HG03575 (cell line): Measurements from ENCODE around the gene CD70.
"Not testable (repeated sequence)": the region's sequence is repeated elsewhere in the genome, so short reads cannot be mapped to it uniquely, and the experiment has no call there.

Source experiments
- ATAC-seq: cut with Tn5 transposase; IDR thresholded peaks from one replicate; pipeline ENCODE4 v1.9.1; 2021; ENCODE audit not compliant: unreplicated experiment, insufficient number of reproducible peaks, low FRiP score; ENCODE audit errors: extremely low read depth

Gene CD70

DNA sequence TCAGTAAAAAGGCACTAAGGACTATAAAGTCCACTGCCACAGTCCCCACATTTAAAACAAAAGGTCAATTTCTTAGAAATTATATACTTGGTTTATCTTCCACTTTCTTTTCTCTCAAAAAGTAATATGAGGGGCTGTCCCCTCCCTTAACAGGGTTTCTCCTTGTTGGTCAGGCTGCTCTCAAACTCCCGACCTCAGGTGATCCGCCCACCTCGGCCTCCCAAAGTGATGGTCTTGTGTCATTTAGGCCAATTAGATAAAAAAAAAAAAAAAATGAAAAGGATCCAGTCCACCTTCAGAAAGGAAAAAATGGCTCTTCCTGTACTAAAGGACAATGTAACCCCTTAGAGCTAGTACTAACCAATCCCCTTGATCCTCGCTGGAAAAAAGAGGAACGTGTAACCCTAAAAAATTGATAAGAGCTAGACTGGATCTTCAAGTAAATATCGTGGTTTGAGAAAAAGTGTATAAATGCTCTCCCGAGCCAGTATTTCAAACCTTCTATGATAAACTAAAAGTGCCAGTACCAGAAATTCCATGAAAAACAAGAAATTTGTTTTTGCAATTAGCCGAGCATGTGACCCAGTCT is 9.0 kb upstream of the CD70 start:
- no peak for ATAC-seq

DNA sequence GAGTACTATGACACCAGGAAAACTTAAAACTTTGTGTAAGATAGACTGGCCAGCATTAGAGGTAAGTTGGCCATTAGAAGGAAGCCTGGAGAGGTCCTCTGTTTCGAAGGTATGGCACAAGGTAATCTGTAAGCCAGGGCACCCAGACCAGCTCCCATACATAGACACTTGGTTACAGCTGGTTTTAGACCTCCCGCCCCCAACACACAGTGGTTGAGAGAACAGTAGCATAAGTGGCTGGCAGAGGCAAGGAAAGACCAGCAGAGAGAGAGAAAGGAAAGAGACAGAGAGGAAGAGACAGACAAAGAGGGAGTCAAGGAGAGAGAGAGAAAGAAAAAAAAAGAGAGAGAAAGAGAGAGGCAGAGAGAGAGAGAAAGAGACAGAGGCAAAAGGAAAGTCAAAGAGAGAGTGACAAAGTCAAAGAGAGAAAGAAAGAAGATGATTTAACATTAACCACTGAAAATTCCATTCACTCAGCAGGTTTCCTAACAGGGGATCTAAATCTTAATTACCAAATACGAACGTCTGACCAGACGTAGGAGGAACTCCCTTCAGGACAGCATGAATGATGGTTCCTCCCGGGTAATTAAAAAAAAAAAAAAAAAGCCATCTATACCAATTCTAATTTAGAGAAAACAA is 7.4 kb upstream of the CD70 start:
- ATAC-seq: not testable (repeated sequence)

DNA sequence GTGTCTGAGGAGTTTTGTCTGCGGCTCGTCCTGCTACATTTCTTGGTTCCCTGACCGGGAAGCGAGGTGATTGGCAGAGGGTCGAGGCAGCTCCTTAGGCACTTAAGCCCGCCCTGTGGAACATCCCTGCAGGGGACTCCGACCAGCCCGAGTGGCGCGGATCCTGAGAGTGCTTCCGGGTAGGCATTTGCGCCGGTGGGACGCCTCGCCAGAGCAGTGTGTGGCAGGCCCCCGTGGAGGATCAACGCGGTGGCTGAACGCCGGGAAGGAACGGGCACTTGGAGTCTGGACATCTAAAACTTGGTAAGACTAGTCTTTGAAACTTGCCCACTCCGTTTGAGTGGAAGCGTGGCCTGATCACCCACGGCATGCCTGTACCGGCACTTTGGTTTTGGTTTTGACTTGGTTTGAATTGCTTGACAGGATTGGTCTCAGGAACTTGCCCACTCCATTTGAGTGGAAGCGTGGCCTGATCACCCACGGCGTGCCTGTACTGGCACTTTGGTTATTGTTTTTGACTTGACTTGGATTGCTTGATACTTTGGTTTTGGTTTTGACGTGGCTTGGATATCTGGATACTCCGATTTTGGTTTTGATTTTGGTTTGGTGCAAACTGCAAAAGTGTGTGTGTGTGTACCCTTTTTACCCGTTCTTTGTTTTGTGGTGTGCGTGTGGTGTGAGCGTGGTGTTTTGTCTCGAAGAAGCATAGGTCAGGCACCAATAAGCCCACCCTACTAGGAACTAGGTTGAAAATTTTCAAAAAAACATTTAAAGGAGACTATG is 6.7 kb upstream of the CD70 start:
- not testable (repeated sequence) for ATAC-seq

DNA sequence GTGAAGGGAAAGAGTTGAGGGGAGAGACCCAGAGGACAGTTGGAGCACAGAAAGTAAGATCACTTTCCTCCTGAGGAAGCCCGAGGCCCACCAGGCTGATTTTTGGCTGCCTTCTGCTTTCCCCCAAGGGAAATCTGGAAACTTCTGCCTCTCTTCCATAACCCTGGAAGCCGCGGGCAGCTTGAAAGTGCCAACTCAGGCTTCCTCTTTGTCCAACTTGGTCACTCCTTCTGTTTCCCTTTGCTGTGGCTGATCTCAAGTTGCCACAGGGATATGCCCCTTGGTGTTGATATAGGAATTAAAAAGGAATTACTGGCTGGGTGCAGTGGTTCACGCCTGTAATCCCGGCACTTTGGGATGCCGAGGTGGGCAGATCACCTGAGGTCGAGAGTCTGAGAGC is 5.7 kb upstream of the CD70 start:
- ATAC-seq: no peak

DNA sequence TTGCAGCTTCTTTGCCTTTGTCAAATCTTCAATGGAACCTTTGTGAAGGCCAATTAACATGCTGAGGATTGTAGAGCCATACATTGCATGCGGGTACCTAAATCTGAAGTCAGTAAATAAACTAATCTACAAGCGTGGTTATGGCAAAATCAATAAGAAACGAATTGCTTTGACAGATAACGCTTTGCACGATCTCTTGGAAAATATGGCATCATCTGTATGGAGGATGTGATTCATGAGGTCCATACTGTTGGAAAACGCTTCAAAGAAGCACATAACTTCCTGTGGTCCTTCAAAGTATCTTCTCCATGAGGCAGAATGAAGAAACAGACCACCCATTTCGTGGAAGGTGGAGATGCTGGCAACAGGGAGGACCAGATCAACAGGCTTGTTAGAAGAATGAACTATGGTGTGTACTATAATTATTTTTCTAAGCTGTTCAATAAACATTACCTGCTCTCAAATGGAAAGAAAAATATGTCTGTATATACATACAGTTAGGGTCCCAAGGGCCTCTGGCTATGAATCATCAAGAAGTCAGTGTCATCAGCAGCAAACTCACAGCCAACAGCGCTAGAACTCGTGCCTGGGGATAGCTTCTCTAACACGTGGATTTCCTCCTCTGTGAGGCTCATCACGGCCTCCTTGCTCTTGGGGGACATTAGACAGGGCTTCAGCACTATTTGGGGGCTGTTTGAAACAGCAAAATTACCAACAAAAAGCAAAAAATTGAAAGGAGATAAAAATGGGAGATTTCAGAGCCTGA is 2.9 kb upstream of the CD70 start:
- no peak for ATAC-seq

DNA sequence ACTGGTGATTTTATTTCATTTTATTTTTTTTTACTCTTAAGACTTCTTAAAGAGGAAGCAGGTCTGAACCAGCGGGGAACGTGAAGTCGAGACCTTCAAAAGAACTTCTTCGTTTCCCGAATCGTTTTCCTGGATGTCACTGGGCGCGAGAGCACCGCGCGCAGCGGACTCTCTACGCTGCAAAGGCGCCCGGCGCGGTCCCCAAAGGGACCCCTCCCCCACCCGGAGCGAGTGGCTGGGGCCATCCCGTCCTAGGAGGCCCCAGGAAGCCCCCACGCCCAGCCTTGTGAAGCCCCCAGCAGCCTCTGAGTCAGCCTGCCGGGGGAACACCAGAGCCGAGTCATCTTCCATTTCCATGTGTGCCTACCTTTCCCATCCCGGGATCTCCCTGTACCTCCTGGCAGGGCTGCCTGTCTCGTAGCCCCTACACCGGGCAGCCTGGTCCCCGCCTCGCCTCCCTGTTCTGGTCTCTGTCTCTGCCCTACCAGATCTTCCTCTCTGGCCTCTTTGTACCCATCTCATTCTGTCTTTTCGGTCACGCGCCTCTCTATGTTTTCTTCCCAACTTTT is 608 bp downstream of the CD70 start:
- no peak for ATAC-seq

DNA sequence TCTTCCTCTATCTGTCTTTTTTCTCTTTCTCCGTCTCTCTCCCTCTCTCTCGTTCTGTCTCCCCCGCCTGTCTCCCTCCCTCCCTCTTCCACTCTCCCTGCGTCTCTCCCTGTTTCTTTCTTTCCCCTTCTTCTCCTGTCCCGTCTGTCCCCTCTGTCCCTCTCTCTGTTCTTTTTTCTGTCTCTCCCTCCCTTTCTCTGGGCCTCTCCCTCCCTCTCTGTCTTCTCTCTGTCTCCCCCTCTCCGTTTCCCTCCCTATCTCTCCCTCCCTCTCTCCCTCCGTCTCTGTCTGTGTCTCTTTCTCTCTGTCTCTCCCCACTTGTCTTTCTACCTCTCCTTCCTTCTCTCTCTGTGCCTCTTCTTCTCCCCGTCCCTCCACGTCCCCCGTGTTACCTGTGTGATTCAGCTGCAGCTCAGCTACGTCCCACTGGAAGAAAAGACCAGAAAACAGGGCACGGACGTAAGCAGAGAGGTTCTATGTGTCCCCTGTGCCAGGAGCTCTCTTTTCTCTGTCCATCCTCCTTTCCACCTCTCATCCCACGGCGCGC is 1.2 kb downstream of the CD70 start:
- ATAC-seq: no peak

DNA sequence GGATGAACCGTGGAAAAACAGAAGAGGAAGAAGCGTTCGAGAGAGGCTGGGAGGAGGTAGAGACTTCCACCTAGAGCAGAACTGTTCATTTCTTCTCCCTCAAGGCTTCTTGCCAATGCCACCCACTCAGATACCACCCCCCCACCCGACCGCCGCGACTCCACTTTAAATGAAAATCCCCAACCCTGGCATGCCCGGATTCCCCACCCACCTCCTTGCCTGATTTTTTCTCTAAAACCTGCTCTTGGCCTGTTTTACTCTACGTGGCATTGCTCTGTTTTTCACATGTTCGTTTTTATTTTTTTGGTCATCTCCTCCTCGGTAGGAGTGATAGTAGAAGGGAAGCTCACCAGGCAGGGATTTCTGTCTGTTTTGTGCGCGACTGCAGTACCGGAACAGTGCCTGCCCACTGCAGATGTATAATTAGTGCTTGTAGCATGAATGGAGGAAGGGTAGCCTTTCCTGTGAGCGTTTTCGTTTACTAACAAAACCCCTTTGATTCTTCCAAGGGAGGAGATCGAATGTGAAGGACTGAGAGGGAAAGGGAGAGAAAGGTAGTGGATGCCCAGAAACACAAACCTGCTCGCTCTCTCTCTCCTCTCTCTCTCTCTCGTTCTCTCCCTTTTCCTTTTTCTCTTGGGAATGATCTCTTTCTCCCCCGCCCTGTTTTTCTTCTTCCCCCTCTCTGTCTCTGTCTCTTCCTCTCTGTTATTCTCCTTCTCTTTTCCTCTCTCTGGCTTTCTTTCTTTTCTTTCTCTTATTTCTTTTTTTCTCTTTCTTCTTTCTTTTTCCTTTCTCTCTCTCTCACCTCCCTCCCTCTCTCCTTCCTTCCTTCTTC is 2.2 kb downstream of the CD70 start:
- no peak for ATAC-seq

DNA sequence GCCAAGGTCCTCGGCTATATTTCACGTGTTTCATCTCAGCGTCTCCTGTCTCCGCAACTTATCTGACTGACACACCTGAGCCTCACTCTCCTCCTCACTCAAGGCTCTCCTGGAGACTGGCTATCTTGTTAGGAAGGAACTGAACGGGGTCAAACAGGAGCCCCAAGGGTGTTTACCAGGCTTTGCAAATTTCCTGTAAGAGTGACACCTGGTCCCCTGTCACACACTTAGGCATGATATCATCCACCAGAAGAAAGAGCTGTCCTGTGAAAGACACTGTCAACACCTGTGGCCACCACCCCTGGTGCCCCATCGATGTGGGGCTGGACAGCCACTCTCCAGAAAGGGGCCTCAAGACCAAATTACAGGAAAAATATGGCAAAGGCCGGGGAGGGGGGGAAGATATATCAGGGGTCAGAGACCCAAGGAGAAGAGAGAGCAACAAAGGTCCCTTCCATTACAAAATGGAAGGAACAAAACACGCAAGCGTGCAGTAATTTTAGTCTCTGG is 2.9 kb downstream of the CD70 start:
- ATAC-seq: no peak

DNA sequence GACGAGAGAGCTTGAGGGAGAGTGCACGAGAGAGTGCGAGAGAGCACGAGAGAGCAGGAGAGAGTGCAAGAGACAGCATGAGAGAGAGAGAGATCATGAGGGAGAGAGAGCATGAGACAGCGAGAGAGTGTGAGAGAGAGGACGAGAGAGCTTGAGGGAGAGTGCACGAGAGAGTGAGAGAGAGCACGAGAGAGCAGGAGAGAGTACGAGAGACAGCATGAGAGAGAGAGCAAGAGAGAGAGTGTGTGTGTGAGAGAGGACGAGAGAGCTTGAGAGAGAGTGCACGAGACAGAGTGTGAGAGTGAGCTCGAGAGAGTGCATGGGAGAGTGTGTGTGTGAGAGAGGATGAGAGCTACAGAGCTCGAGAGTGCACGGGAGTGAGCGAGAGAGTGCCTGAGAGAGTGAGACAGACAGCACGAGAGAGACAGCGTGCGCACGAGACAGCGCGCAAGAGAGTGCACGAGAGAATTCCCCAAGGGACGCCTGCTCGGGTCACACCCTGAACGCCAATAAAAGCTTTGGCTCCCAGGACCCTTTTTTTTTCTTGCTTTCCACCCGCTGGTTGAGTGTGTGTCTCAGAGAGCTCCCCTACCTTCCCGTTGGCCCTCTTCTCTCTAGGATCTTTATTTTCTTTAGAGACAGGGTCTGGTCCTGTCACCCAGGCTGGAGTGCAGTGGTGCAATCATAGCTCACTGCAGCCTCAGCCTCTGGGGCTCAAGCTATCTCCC is 3.7 kb downstream of the CD70 start:
- ATAC-seq: no peak

DNA sequence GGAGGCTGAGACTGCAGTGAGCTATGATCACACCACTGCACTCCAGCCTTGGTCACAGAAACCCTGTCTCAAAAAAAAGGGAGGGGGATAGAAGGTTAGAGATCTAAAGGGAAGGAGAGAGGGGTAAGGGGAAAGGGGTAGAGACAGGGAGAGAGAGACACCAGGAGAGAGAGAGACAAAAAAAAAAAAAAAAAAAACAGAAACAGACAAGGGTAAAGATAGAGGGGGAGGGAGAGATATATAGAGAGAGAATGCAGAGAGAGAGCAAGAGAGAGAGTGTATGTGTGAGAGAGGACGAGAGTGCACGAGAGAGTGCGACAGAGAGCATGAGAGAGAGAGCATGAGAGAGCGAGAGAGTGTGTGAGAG is 4.2 kb downstream of the CD70 start:
- no peak for ATAC-seq

DNA sequence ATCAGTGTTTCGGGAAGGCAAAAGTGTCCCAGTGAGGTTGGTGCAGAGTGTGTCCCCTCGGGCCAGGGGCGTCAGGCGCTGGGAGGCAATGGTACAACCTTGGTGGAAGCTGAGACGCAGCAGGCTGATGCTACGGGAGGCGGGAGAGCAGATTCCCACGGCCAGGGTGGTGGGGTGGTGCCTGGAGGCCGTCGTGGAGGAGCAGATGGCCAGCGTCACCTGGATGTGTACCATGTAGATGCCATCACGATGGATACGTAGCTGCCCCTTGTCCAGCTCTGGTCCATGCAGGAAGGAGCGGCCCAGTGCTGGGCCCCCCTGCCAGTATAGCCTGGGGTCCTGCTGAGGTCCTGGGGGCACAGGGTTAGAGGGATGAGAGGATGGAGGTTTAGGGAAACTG is 4.9 kb downstream of the CD70 start:
- ATAC-seq: no peak

DNA sequence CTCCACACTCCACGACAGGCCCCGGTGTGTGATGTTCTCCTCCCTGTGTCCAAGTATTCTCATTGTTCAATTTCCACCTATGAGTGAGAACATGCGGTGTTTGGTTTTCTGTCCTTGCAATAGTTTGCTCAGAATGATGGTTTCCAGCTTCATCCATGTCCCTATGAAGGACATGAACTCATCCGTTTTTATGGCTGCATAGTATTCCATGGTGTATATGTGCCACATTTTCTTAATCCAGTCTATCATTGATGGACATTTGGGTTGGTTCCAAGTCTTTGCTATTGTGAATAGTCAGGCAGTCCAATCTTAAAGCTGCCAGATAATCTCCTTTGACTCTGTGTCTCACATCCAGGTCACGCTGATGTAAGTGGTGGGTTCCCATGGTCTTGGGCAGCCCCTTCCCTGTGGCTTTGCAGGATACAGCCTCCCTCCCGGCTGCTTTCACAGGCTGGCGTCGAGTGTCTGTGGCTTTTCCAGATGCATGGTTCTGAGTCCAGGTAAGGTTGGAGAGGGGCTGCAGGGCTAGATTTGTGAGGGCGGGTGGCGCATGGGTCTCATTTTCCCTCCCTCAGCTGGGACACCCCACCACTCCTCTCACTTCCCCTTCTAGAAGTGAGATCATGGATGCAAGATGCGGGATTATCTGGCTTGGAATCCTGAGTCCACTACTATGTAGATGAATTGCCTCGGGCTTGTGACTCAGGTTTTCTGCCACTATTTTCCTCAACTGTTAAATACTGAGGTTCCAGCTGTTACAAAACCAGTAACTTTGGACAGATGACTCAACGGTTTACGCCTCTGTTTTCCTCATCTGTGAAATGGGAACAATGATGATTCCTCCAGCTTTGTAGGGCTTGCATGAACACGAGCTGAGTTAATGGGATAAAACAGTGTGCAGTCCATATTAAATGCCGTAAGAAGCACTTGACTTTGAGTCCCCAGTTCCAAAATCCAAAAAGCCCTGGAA is 8.2 kb downstream of the CD70 start:
- ATAC-seq: not testable (repeated sequence)

DNA sequence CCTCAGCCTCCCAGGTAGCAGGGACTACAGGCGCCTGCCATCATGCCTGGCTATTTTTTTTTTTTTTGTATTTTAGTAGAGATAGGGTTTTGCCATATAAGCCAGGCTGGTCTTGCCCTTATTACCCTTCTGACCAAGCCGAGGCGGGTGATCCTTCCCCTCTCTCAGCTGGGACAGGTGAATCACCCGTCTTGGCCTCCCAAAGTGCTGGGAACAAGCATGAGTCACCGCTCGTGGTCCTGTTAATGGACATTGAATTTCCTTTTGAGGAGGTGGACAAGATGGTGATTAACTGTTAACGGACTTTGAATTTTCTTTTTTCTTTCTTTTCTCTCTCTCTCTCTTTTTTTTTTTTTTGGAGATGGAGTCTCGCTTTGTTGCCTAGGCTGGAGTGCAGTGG is 10.6 kb downstream of the CD70 start:
- ATAC-seq: no peak

DNA sequence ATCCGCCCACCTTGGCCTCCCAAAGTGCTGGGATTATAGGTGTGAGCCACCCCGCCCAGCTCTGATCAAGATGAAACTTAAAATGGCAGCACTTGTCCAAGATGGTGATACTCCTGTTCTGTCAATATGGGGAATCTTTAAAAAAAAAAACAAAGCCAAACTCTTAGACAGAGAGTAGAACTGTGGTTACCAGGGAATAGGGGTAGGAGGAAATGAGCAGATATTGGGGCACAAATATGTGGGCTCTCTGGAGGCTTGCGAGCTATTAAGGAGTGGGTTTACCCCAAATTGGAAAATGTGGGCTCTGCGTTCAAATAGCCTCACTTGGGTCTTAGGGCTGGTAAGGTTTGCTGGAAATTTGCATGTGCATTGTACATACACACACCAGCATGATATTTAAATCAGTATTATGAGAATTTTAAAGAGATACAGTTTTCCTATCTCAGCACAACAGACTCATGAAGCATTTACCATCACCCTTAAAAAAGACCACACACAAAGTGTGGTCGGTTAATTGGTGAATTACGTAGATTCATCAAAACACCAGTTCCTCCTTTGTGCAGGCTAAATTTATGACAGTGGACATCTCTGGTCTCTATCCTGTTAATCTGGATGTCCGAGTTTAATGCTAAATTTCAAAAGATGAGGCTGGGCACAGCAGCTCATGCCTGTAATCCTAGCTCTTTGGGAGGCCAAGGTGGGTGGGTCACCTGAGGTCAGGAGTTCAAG is 11.3 kb downstream of the CD70 start:
- no peak for ATAC-seq
